Activated naive CD8-positive, alpha-beta T cell treated with anti-CD3 and anti-CD28 coated beads for 36 hours (primary cell): ENCODE data around the gene MTCP1. TPM values are rescaled to one million over a fixed set of nuclear protein-coding genes. Genes with fewer than 3 reads are reported as not detected.
A peak's percentile ranks its signal among the peaks of the same experiment; 100 is the strongest.

Experiments used
- DNase-seq: peaks from one replicate; pipeline ENCODE4 v3.0.0; 2021
- H3K27ac Mint-ChIP-seq: one replicate; pipeline ENCODE4 v1.8.0; 2022; ENCODE audit warnings: mild to moderate bottlenecking, moderate library complexity, mixed read lengths
- H3K27me3 Mint-ChIP-seq: one replicate; pipeline ENCODE4 v1.8.0; 2022; ENCODE audit warnings: mild to moderate bottlenecking, mixed read lengths
- H3K36me3 Mint-ChIP-seq: one replicate; pipeline ENCODE4 v1.8.0; 2021; ENCODE audit warnings: mild to moderate bottlenecking, mixed read lengths
- H3K4me1 Mint-ChIP-seq: one replicate; pipeline ENCODE4 v1.8.0; 2021; ENCODE audit warnings: mixed read lengths
- H3K4me3 Mint-ChIP-seq: one replicate; pipeline ENCODE4 v1.8.0; 2022; ENCODE audit warnings: mild to moderate bottlenecking, moderate library complexity, mixed read lengths
- H3K9me3 Mint-ChIP-seq: one replicate; pipeline ENCODE4 v1.8.0; 2022; ENCODE audit warnings: mixed read lengths
- total RNA-seq, 2 experiments: library from RNA; stranded (reverse); gene quantifications; one replicate each; pipeline ENCODE4 v1.2.3, GENCODE V29; 2021

Gene MTCP1
- total RNA-seq, 2 experiments from 2014 or later, result 17.2 to 19.9 TPM

DNA sequence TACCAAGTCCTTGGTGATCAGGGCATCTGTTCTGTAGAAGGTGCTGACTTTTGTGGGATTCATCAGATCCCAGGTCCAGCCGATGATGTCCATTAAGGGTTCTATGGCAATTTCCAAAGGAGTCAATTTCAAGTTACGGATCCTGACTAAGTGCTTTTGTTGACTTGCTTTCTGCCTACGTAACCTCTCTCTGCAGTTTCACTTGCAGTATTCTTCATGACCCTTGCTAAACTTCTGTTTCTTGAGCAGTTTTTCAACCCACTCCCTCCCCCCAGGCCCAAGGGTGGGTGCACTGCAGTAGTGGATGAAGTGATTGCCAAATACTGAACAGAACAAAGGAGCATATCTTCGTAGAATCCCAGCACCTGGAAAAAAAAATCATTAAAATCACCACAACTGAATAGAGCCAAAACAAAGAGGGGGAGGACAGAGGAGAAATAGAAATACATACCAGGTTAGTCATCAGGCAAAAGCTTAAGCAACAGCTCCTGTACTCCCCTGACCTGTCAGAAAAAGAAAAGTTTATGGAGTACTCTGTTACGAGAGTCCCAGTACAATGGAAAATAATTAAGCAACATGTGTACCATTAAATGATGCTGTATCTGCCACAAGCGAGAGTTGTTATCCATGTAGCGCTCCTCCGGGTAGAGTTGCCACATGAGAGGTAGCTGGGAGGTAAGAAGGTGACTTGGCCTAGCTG is 5.8 kb downstream of the MTCP1 start:
- H3K36me3 Mint-ChIP-seq, result peaks cover 2% of the 10 kb centered on the region
- no peak overlapping the region for H3K4me3 Mint-ChIP-seq
- no peaks in the 10 kb centered on the region for H3K27me3 Mint-ChIP-seq
- H3K27ac Mint-ChIP-seq, result no peak overlapping the region
- H3K9me3 Mint-ChIP-seq, result no peaks in the 10 kb centered on the region
- peaks cover 17% of the 10 kb centered on the region for H3K4me1 Mint-ChIP-seq
- no peak for DNase-seq

DNA sequence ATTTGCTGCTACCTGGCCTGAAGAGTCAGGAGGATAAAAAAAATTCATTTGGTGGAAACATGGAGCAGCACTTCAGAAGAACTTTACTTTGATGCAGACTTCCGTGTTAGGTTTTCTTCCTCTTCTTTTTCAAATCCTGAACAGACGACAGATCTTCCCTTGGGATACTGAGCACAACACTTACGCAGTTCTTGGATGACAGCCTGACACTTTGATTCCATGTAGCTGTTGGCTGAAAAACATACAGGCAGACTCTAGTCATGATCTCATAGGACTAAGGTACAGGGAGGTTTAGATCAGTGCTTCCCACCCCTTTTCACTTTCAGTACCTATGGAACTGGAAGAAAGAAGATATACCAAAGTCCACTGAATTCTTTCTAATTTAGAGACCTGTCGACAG is 9.2 kb downstream of the MTCP1 start:
- no peak overlapping the region for H3K27ac Mint-ChIP-seq
- no peak for DNase-seq
- H3K4me1 Mint-ChIP-seq, result peaks cover 10% of the 10 kb centered on the region
- H3K36me3 Mint-ChIP-seq, result no peaks in the 10 kb centered on the region
- no peaks in the 10 kb centered on the region for H3K9me3 Mint-ChIP-seq
- H3K4me3 Mint-ChIP-seq, result no peak overlapping the region
- H3K27me3 Mint-ChIP-seq, result no peaks in the 10 kb centered on the region

DNA sequence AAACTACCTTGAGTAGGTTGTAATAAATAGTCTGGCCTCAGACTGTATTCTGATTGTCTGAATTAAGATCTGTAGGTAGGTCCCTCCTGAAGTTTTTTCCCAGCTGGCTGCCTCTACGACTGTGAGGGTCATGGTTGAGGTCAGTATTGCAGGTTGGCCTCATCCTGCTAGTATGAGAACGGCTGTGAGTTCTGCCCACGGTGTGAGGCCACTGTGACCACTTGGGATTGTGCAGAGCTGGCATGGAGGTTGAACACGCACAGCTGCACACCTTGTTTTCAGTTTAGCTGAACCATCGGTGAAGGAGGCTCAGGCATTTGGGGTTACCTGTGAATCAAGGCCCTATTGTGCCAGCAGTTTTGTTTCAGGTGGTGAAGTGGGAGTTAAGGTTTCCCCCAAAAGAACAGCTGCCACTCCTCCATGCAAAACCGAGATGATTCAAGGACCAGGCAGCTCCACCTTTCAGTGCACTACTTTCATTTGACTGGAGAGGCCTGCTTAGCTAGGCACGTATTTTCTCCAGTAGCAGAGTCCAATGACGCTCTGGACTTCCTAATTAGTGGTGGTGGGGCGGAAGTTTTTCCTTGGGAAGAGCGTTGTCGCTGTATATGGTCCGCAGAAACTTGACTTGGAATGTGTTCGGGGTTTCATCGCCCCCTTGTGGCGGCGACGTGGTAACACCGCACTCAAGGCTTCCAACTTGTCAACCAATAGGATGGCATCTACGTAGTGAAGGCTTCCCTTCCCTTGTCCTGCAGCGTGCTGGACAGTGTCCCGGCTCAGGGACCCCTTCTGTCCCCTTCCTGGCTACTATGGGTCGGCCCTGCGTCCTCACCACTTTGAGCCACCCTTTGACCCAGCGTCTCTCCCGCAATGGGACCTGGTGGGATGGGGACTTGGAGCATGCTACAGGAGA is 13.8 kb downstream of the MTCP1 start:
- H3K9me3 Mint-ChIP-seq, result no peaks in the 10 kb centered on the region
- no peak overlapping the region for H3K27ac Mint-ChIP-seq
- H3K27me3 Mint-ChIP-seq, result no peaks in the 10 kb centered on the region

DNA sequence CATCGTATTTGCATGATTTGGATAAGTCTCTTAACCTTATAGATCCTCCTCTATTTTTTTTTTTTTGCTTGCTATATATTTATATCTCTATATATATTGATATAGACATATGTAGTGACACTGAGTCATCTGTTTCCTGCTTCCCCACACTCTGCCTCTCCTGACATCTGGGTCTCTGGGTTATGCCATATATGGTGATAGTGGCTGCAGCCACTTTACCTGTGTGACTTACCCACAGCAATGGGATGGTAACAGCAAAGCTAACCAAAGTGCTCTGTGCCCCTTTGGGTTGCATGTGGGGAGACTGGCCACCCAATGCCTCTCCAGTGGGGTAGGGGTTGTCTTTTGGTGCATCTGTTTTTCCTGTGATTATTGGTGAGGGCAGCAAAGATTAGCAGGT is 14.5 kb downstream of the MTCP1 start:
- peaks cover 12% of the 10 kb centered on the region for H3K36me3 Mint-ChIP-seq
- peaks cover 15% of the 10 kb centered on the region for H3K4me1 Mint-ChIP-seq
- H3K27me3 Mint-ChIP-seq, result no peaks in the 10 kb centered on the region
- no peak overlapping the region for H3K4me3 Mint-ChIP-seq
- H3K27ac Mint-ChIP-seq, result peak overlapping the region; percentile 15
- no peaks in the 10 kb centered on the region for H3K9me3 Mint-ChIP-seq
- no peak for DNase-seq

More for the DNA sequence above, 13.8 kb downstream of the MTCP1 start:
- Mint-ChIP-seq H3K36me3 (peaks cover 7% of the 10 kb centered on the region), H3K4me1 (peaks cover 13% of the 10 kb centered on the region), H3K4me3 (peak overlapping the region; percentile 52)
- DNase-seq, result peak; percentile 10

DNA sequence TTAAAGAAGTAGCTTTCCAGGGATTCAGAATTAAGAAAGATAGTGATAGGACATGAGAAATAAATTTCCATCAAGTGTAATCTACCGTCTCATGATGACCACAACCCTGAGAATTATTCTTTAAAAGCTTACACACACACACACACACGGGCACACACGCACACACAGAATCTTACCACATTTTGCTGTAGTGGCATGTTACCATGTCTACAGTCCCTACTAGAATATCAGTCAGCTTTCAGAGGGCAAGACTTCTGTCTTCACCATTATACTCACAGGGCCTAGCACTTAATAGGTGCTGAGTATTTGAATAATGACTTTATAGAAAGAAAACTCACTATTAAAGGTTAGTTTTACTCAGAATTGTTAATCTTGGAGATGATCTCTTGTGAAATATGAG is 15.4 kb downstream of the MTCP1 start:
- DNase-seq, result no peak
- peaks cover 19% of the 10 kb centered on the region for H3K4me1 Mint-ChIP-seq
- H3K9me3 Mint-ChIP-seq, result no peaks in the 10 kb centered on the region
- peaks cover 14% of the 10 kb centered on the region for H3K36me3 Mint-ChIP-seq
- no peaks in the 10 kb centered on the region for H3K27me3 Mint-ChIP-seq
- no peak overlapping the region for H3K27ac Mint-ChIP-seq
- H3K4me3 Mint-ChIP-seq, result no peak overlapping the region

DNA sequence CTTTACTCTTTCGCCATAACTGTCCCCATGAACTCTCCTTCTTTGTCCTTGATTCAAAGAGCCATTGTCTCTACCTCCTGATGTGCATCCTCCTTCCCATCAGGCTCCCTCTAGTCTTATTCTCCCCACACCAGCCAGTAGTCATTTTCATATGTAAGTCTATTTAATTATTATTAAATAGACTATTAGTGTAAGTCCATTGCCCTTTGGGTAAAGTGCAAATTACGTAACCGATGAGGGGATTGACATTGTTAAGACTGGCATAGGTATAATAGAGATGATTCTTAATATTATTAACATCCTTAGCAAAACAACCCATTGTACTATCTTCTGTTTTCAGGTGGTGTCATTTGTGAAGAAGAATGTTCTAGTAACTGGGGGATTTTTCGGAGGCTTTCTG is 16.7 kb downstream of the MTCP1 start:
- Mint-ChIP-seq H3K4me1 (peaks cover 29% of the 10 kb centered on the region), H3K27me3 (no peaks in the 10 kb centered on the region), H3K4me3 (no peak overlapping the region), H3K27ac (no peak overlapping the region), H3K9me3 (no peaks in the 10 kb centered on the region), H3K36me3 (peaks cover 18% of the 10 kb centered on the region)
- no peak for DNase-seq

DNA sequence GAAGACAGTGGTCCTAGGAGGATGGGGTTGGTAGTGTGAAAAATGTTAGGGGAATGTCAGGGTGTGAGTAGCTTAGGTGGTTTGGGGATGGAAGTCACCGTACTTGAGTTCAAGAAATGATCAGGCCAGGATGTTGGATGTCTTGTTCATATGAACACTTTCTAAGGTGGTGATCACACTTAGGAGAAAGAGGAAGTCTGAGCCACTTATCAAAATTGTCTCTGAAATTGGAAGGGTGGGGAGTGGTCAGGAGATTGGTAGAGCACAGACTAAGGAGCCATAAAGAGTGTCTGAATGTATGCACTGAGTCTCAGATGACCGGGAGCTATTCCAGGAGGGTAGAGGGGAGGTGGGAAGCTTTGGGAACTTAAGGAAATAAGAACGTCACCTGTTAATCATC is 17.3 kb downstream of the MTCP1 start:
- Mint-ChIP-seq H3K4me3 (no peak overlapping the region), H3K27me3 (no peaks in the 10 kb centered on the region), H3K27ac (peak overlapping the region; percentile 36), H3K9me3 (no peaks in the 10 kb centered on the region), H3K4me1 (peaks cover 34% of the 10 kb centered on the region), H3K36me3 (peaks cover 21% of the 10 kb centered on the region)
- no peak for DNase-seq

DNA sequence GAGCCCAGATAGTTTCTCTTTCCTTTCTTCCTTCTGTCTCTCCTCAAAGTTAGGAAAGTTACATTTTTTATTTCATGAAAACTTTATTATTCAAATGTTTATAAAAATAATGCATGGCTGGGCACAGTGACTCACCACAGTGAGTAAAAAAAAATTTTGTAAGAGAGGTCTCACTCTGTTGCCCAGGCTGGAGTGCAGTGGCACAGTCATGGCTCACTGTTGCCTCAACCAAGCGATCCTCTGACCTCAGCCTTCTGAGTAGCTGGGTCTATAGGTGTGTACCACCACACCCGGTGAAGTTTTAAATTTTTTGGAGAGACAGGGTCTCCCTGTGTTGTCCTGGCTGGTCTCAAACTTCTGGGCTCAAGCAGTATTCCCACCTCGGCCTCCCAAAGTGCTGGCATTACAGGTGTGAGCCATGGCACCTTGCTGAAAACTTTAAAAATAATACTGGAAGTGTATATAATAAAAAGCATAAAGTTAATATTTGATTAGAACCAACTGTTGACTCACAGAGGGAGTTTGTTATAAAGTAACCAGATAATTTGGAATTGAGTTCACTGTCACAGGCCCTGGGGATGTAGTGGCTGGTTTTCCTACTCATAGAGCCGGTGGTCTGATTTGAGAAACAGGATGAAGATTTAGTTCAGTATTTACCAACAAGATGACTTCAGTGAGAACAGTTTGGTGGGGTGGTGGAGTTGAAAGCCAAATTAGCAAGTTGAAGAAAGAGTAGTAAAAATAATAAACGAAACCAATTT is 18.0 kb downstream of the MTCP1 start:
- Mint-ChIP-seq H3K27me3 (no peaks in the 10 kb centered on the region), H3K9me3 (no peaks in the 10 kb centered on the region), H3K4me3 (no peak overlapping the region), H3K27ac (no peak overlapping the region), H3K4me1 (peaks cover 36% of the 10 kb centered on the region), H3K36me3 (peaks cover 24% of the 10 kb centered on the region)
- no peak for DNase-seq

DNA sequence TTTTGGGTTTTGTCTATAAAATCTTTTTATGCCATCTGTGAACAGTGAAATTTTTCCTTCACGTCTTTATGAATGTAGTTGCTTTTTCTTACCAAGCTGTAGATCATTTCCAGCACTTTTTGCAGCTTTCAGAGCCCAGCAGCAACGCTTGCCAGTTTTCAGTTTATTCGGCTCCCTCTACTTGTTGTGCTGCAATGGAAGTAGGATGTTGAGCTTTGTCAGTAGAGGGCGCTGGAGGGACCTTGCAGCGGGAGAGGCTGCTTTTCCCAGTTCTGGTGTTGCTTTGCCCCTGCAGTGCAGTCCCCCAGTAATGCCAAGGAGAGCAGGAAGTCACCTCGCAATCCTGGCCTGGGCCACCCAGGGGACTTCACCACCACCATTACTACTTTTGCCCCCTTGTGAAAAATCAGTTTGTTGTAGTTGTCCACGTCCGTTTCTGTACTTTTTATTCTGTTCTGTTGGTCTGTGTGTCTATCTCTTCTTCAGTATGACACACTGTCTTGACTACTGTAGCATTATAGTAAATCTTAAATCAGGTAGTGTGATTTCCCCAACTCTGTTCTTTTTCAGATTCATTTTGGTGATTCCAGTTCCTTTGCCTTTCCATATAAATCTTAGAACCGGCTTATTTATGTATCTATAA is 21.8 kb downstream of the MTCP1 start:
- H3K36me3 Mint-ChIP-seq, result peaks cover 28% of the 10 kb centered on the region
- no peak overlapping the region for H3K27ac Mint-ChIP-seq
- H3K4me3 Mint-ChIP-seq, result no peak overlapping the region
- H3K4me1 Mint-ChIP-seq, result peaks cover 23% of the 10 kb centered on the region
- peak; percentile 30 for DNase-seq
- no peaks in the 10 kb centered on the region for H3K27me3 Mint-ChIP-seq
- no peaks in the 10 kb centered on the region for H3K9me3 Mint-ChIP-seq

DNA sequence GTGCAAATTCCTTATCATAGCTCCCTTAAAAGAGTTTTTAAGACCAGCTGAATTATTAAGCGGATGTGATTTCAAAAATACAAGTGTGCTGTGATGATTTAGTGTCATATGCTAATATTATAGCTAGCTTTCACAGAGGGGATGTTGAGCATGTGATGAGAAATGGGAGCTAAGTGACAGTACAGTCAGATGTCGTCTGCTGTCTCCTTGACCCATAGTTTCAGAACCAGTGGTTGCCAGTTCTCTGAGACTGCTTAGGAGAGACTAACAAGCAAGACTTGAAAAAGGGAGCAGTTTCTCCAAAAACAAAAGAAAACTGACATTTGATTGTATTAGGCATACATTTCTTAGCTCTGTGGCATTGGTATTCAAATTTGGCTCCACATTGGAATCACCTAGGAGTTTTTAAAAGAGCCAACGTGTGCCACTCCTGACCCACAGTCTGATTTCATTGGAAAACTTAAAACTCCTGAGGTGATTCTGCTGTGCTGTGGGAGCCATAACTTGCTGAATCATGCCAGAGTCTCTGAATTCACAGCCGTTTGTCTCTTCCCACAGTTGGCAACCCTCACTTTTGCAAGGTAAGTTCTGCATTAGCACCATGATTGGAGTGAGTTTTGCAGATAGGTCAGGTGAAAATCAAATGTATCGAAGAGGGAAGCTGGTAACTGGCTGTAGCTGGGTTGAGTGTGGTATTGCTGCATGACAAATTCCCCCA is 24.0 kb downstream of the MTCP1 start:
- Mint-ChIP-seq H3K4me3 (no peak overlapping the region), H3K36me3 (peaks cover 26% of the 10 kb centered on the region), H3K27ac (no peak overlapping the region), H3K27me3 (no peaks in the 10 kb centered on the region), H3K4me1 (peaks cover 23% of the 10 kb centered on the region), H3K9me3 (no peaks in the 10 kb centered on the region)
- no peak for DNase-seq

DNA sequence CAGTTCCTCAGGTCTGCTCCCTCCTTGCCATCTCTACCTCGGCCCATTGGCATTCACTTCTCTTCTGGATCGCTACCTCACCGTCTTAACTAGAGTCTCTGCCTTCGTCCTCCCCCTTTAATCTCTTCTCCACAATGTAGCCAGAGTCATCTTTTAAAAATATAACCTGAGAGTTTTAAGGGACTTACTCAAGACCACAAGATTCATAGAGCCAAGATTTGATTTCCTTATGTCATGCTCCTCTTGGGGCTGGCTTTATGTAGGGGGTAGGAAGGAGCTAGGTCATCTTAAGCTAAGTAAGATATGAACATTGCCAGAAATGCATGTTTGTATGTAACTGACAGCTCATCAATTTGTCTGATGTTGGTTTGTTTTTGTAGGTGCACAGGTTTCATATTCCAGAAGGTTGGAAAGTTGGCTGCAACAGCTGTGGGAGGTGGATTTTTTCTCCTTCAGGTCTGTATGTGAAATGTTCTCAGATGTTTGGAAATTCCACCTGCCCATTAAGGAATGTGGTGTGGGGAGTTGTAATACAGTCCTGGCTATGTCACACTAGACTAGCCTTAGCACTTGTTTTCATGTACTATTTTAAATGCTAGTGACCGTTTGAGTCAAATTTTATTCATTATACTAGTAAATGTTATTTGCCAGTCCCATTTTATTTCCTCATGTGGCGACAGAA is 24.7 kb downstream of the MTCP1 start:
- no peaks in the 10 kb centered on the region for H3K27me3 Mint-ChIP-seq
- no peak for DNase-seq
- no peak overlapping the region for H3K4me3 Mint-ChIP-seq
- H3K36me3 Mint-ChIP-seq, result peaks cover 19% of the 10 kb centered on the region
- no peaks in the 10 kb centered on the region for H3K9me3 Mint-ChIP-seq
- peaks cover 19% of the 10 kb centered on the region for H3K4me1 Mint-ChIP-seq
- no peak overlapping the region for H3K27ac Mint-ChIP-seq

DNA sequence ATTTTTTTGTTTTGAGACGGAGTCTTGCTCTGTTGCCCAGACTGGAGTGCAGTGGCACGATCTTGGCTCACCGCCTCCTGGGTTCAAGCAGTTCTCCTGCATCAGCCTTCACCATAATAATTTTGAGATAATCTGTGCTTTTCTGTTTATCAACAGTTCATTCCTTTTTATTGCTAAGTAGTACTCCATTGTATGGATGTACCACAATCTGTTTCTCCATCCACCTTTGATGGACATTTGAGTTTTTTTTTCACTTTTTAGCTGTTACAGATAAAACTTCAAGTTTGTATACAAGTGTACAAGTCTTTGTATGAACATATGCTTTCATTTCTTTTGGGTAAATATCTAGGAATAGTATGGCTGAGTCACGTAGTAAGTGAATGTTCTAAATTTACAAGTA is 35.2 kb downstream of the MTCP1 start:
- Mint-ChIP-seq H3K27me3 (no peaks in the 10 kb centered on the region), H3K4me3 (no peak overlapping the region), H3K27ac (no peak overlapping the region), H3K4me1 (peaks cover 16% of the 10 kb centered on the region), H3K36me3 (peaks cover 43% of the 10 kb centered on the region), H3K9me3 (peaks cover 6% of the 10 kb centered on the region)
- DNase-seq, result no peak

DNA sequence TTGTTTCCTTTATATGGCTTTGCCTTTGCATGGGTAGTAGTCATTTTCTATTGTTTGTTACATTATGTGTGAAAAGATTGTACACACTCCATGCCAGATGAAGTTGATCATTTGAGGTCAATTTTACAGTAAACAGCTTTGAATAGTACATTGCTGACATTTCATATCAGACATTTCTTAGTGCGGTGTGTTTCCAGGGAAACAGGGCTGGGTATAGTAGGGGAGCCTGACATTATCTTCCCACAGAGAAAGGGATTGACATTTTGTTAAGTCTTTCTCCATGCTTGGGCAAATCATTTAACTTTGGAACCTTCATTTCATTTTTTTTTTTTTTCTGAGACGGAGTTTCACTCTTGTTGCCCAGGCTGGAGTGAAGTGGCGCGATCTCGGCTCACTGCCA is 39.3 kb downstream of the MTCP1 start:
- Mint-ChIP-seq H3K27ac (no peak overlapping the region), H3K4me3 (no peak overlapping the region), H3K36me3 (peaks cover 25% of the 10 kb centered on the region), H3K4me1 (peaks cover 26% of the 10 kb centered on the region), H3K9me3 (peaks cover 6% of the 10 kb centered on the region), H3K27me3 (no peaks in the 10 kb centered on the region)
- DNase-seq, result no peak

DNA sequence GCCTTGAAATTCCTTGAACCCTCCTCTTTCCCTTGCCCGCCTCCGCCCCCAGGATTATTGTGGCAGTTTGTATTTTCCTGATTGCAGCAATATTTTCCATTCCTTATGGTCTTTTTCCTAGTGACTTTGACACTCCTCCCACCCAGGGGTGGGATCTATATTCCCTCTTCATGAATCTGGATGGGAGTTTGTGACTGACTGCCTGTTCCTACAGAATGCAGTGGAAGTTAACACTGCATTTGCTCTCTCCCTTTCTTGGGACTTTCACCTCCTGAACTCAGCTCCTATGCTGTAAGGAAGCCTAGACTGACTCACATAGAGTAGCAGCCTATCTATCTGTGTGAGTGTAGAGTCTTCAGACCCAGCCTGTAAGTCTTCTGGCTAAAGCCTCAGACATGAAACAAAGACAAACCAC is 42.1 kb downstream of the MTCP1 start:
- Mint-ChIP-seq H3K4me3 (peak overlapping the region; percentile 84), H3K27ac (peak overlapping the region; percentile 93), H3K4me1 (peaks cover 29% of the 10 kb centered on the region), H3K9me3 (no peaks in the 10 kb centered on the region), H3K36me3 (peaks cover 4% of the 10 kb centered on the region), H3K27me3 (no peaks in the 10 kb centered on the region)
- no peak for DNase-seq
